GM20431 (cell line): ENCODE results near the gene SHC3.

Experiments
- in situ Hi-C: fragments of 300-500 bp; cut with MseI, MboI; formaldehyde crosslinking; loops from one replicate; pipeline ENCODE4 v1.15.0; 2020; ENCODE audit warnings: low sequenced_read_pairs; ENCODE audit not compliant: unreplicated experiment

SHC3 gene

DNA sequence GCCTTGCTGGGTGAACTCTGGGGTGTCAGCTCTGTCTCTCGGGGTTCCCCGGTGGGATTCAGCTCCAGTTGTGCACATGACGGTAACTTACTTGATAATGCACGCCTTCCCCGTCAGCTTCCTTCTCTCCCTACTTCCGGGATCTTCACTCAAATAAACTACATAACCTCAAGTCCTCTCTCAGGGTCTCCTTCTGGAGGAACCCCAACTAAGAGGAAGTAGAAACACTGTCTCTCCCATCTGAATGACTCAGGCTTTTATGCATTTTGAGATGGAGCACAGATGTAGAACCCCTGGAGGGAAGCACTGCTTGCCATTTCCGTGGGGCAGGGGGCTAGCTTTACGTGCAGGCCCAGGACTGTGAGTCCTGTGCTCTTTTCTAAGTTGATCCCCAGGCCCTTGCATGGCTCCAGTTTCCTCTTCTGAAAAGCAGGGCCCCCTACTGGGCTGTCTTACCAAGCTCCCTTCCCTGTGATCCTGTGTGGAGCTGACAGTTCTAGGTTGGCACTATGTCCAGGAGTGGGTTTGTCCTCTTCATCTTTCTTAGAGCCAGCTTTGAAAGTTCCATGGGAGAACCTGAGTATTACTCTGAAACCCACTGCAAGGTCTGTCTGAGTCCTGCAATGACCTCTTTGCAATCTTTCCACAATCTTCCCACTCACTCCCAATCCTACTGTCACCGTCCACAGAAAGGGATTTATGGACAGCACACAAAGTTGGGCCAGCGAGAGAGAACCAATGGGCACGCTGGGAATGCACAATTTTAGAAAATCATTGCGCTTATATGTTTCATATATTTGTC lies 169.7 kb downstream of the SHC3 start:
- in situ Hi-C loops, result loop anchor here (10.0 kb wide), 1 partner anchor 414 kb away; no protein-coding TSS in a partner anchor

DNA sequence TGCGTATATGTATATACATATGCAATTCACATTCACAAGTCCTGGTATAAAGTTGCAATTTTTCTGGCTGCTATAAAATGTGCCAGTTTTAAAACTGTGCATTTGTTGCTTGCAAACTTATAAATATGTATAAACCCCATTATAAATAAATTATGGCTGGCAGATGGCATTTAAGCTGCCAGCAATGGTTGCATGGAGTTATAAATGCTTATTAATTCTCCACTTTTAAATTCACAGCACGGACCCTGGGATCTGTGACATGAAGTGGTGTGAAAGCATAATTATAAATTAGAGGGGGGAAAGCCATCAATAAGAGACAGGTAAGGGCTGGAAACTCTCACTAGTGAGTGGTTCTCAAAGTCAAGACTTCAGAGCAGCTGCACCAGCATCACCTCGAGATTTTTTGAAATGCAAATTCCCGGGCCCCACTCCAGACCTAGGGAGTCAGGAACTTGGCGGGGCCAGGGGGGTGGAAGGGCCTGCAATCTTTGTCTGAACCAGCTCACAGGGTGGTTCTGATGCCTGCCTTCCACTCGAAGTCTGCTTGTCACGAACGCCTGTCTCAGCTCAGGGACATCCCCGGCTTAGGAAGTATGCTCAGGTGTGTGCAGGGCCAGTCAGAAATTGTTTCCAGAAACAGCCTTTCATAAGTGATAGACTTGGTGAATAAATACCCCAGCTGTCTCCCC lies 170.4 kb downstream of the SHC3 start:
- in situ Hi-C loops, result loop anchor here (10.0 kb wide), 1 partner anchor 413 kb away; no protein-coding TSS in a partner anchor

- in situ Hi-C loops, result loop anchor here (10.0 kb wide), 1 partner anchor 412 kb away; no protein-coding TSS in a partner anchor
These were observed 171.3 kb downstream of the SHC3 start for GRCh38 chr9:89006996-89007967.

- in situ Hi-C loops, result loop anchor here (10.0 kb wide), 1 partner anchor 411 kb away; no protein-coding TSS in a partner anchor
These were observed 172.4 kb downstream of the SHC3 start for GRCh38 chr9:89006267-89006666.

- in situ Hi-C loops, result loop anchor here (10.0 kb wide), 1 partner anchor 411 kb away; no protein-coding TSS in a partner anchor
These were observed 173.3 kb downstream of the SHC3 start for GRCh38 chr9:89005323-89005722.

- in situ Hi-C loops, result loop anchor here (10.0 kb wide), 1 partner anchor 408 kb away; no protein-coding TSS in a partner anchor
These were observed 175.6 kb downstream of the SHC3 start for GRCh38 chr9:89002987-89003386.

DNA sequence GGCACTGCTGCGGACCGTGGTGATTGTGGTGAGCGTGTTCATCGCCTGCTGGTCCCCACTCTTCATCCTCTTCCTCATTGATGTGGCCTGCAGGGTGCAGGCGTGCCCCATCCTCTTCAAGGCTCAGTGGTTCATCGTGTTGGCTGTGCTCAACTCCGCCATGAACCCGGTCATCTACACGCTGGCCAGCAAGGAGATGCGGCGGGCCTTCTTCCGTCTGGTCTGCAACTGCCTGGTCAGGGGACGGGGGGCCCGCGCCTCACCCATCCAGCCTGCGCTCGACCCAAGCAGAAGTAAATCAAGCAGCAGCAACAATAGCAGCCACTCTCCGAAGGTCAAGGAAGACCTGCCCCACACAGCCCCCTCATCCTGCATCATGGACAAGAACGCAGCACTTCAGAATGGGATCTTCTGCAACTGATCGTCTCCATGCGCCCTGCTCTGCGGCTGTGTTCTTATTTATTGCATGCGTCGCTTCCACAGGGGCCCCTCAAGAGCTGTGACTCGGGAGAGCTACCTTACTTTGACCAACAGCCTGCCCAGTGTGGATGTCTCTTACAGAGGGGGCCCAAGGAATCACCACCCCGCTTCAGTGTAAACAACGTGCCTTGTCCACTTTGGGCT lies 176.6 kb downstream of the SHC3 start:
- in situ Hi-C loops, result loop anchor here (10.0 kb wide), 1 partner anchor 407 kb away; no protein-coding TSS in a partner anchor

DNA sequence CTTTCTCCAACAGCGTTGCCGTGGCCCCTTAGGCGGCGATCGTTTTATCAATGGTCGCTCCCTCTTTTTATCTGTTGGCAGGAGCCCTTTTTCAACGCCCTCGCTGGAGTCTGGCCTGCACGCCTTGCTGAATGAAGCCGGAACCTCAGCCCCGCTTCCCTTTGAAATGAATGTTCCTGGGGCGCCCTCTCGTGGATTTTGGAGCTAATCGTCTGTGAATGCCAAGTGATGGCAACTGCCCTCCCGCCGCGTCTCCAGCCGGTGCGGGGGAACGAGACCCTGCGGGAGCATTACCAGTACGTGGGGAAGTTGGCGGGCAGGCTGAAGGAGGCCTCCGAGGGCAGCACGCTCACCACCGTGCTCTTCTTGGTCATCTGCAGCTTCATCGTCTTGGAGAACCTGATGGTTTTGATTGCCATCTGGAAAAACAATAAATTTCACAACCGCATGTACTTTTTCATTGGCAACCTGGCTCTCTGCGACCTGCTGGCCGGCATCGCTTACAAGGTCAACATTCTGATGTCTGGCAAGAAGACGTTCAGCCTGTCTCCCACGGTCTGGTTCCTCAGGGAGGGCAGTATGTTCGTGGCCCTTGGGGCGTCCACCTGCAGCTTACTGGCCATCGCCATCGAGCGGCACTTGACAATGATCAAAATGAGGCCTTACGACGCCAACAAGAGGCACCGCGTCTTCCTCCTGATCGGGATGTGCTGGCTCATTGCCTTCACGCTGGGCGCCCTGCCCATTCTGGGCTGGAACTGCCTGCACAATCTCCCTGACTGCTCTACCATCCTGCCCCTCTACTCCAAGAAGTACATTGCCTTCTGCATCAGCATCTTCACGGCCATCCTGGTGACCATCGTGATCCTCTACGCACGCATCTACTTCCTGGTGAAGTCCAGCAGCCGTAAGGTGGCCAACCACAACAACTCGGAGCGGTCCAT lies 177.4 kb downstream of the SHC3 start:
- in situ Hi-C loops, result loop anchor here (10.0 kb wide), 1 partner anchor 406 kb away; no protein-coding TSS in a partner anchor

- in situ Hi-C loops, result loop anchor here (10.0 kb wide), 1 partner anchor 406 kb away; no protein-coding TSS in a partner anchor
These were observed 178.2 kb downstream of the SHC3 start for GRCh38 chr9:89000371-89000781.

GRCh38 chr9:88998911-88999310 lies 179.7 kb downstream of the SHC3 start:
- in situ Hi-C loops, result no loop called here

GRCh38 chr9:88998503-88998902 lies 180.1 kb downstream of the SHC3 start:
- in situ Hi-C loops, result no loop called here

DNA sequence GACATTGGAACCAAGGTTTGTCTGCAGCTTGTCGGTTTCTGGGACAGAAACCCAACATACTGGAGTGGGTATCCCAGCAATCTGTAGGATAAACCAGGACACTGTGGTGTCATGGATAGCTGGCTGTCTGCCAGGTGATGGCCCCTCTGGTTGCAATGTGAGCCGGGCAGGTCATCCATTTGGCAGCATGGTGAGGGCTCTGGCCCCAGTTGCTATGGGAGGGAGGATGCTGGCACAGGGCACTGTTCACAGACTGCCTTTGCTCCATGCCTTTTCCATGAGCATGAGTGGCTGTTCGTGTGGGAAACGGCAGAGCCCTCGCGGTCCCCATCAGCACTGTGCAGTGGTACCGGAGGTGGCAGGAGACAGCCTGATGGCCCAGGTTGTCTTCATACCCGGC lies 181.0 kb downstream of the SHC3 start:
- in situ Hi-C loops, result no loop called here

DNA sequence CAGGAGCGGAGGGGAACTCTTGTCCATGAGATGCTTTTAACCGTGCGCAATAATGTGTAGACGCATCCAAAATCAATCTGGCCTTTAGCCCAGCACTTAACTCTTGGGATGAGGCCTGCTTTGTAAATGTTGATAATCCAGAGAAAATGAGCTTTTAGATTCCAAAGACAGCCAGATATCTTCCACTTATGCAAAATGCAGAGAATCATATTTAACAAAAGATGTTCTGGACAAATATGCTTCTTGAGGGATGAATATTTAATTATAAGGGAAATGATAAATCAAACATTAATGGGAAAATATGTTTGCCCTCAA lies 181.7 kb downstream of the SHC3 start:
- in situ Hi-C loops, result no loop called here

GRCh38 chr9:88996046-88996920 lies 182.3 kb downstream of the SHC3 start:
- in situ Hi-C loops, result no loop called here

- in situ Hi-C loops, result no loop called here
These were observed 183.0 kb downstream of the SHC3 start for GRCh38 chr9:88995627-88996026.

DNA sequence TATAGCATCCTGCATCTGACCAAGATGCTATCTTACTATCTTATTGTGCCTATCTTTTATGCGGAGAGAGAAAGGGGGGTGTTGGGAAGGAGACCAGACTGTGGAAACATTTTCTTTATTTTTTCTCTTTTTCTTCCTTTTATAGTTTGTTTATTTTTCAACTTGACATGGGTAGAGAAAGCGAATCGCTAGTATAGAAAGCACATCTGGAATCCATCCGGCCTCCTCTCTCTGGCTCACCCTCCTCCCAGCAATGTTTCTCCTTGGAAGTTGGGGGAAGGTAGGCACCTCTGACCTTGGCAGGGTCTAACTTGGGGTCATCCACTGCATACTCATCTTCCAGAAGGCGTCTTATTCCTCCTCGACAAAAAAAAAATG lies 183.4 kb downstream of the SHC3 start:
- in situ Hi-C loops, result no loop called here

- in situ Hi-C loops, result no loop called here
These were observed 184.0 kb downstream of the SHC3 start for GRCh38 chr9:88994469-88995199.
